NCI-H748 treated with DMSO at 0.1 percent for 48 hours (cell line): Measurements from ENCODE around the gene SAXO1.
"Not testable (repeated sequence)": the region's sequence is repeated elsewhere in the genome, so short reads cannot be mapped to it uniquely, and the experiment has no call there.

Experiments
- DNase-seq: peaks from one replicate; lab custom pipeline; 2025; lab: John Stamatoyannopoulos, UW

The SAXO1 gene

DNA sequence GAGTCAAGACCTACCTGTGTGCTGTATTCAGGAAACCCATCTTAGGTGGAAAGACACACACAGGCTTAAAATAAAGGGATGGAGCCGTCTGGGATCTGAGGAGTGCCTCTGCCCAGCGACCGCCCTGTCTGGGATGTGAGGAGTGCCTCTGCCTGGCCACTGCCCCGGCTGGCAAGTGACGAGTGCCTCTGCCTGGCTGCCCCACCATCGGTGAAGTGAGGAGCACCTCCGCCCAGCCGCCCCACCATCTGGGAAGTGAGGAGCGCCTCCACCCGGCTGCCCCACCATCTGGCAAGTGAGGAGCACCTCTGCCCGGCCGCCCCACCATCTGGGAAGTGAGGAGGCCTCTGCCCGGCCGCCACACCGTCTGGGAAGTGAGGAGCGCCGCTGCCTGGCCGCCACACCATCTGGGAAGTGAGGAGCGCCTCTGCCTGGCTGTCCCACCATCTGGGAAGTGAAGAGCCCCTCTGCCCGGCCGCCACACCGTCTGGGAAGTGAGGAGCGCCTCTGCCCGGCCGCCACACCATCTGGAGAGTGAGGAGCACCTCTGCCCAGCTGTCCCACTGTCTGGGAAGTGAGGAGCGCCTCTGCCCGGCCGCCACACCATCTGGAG, 33.7 kb downstream of the SAXO1 start:
- no peak for DNase-seq

DNA sequence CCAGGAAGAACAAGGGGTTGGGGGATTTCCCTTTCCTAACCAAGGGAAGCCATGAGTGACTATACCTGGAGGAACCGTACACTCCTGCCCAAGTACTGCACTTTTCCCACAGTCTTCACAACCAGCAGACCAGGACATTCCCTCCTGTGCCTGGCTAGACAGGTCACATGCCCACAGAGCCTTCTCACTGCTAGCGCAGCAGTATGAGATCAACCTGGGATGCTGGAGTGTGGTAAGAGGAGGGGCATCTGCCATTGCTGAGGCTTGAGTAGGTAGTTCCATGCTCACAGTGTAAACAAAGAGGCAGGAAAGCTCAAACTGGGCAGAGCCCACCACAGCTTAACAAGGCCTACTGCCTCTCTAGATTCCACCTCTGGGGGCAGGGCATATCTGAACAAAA, 35.9 kb downstream of the SAXO1 start:
- DNase-seq, result no peak

DNA sequence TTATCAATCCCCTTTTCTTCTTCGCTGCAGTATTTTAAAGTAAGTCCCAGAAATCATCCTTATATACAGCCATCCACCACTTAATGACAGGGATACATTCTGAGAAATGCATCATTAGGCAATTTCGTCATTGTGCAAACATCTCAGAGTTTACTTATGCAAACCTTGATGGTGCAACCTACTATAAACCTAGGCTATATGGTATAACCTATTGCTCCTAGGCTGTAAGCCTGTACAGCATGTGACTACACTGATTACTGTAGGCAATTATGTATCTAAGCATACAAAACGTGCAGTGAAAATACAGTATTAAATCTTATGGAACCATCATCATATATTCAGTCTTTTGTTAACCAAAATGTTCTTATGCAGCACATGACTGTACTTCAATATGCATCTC, 36.8 kb downstream of the SAXO1 start:
- DNase-seq, result no peak

DNA sequence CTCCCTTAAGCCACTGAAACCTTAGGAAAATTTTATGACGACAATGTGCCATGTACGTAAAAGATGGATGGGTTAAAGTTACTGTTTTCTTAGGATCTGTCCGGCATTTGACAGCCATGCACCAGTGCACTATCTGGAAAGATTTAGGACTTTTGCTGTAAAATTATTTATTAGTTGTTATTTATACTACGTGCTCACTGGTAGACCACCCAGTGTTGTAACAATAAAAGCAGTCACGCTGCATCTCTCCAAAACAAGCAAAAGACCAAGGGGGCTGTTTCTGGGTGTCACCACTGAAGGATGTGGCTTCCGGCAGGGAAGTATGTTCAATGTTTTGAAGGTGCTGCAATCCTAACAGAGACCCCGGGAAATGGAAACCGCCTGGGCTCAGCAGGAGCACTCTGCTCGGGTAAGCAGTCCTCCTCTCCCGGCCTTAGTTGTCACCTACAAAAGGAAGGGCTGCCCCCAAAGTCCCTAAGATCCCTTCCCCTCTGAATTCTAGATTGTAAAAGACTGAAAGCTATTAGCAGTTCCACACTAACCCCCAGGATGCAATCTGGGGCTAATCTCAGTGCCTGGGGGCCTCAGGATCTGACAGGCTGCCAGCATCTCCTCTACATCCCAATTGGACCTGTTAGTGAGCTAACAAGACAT, 38.6 kb downstream of the SAXO1 start:
- no peak for DNase-seq

DNA sequence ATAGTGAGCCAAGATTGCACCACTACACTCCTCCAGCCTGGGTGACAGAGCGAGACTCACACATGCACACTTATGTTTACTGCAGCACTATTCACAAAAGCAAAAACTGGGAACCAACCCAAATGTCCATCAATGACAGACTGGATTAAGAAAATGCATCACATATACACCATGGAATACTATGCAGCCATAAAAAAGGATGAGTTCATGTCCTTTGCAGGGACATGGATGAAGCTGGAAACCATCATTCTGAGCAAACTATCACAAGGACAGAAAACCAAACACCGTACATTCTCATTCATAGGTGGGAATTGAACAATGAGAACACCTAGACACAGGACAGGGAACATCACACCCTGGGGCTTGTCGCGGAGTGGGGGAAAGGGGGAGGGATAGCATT, 41.8 kb downstream of the SAXO1 start:
- DNase-seq, result not testable (repeated sequence)

DNA sequence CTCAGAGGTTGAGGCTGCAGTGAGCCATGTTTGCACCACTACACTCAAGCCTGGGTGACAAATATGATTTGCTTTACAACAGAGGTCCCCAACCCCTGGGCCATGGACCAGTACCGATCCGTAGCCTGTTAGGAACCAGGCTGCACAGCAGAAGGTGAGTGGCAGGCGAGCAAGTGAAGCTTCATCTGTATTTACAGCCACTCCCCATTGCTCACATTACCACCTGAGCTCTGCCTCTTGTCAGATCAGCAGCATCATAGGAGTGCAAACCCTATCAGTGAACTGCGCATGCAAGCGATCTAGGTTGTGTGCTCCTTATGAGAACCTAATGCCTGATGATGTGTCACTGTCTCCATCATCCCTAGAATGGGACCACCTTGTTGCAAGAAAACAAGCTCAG, 42.5 kb downstream of the SAXO1 start:
- DNase-seq, result no peak

DNA sequence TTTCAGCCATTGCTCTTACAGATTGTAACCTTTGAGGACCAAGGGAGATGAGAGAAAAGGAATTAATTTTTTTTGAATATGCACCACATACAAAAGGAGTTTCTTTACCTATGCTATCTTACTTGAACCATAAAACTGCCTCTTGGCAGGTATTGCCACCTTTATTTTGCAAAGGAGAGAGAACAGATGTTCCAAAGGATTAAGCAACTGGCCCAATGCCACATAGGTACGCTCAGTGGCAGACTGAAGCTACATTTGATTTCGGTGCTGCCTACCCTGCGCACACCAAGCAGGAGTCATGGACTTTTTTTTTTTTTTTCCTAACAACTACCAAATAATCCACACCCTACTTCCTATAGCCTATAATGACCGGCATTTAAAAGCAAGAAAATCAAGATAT, 43.1 kb downstream of the SAXO1 start:
- no peak for DNase-seq

DNA sequence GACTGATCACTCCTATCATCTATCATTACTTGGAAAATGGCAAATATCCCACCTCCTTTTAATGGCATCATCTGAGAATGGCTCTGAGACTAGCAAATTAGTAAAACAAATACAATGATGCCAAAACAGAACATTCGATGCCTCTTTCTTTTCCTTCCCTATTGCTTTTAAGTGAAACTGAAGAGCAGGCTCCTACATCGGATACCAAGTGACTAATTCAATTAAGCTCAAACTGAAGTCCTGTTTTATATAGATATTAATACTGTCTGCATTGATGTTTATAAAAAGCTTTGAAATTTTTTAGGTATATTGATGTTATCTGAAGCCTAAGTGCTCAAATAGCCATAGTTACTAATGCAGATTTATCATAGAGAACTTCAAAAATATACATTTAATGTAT, 43.9 kb downstream of the SAXO1 start:
- no peak for DNase-seq

DNA sequence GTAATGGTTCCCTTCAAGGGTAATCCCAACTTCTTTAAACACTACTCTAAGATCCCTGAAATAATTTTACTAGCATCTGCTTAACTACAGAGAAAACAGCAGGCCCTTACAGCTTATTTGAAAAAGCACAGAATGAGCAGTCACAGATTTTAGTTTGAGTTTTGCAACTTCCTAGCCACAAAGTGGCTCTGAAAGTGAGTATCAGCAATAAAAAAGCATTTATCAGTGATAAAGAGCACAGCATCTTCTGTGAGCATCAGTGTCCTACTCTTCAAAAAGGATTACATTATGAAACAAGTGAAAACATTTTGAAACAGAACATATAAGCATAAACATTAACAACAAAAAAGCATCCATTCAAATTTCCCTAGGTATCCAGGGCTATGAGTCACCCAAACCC, 45.0 kb downstream of the SAXO1 start:
- no peak for DNase-seq

DNA sequence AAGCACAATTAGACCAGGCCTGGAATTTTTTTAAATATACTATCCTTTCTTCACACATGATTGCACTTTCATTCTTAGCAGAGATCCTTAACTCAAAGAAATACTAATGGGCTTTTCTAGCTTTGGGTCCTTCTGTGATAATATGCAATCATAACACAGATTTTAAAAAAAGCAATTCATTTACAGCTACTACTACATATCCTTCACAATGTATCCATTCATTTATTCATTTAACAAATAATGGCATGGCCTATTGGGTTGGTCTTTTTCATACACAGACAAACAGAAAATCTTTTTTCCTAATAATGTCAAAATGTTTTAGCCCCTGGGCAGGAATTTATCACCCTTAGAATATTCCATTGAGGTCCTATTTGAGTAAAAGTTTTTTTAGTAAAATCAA, 47.0 kb downstream of the SAXO1 start:
- DNase-seq, result no peak

DNA sequence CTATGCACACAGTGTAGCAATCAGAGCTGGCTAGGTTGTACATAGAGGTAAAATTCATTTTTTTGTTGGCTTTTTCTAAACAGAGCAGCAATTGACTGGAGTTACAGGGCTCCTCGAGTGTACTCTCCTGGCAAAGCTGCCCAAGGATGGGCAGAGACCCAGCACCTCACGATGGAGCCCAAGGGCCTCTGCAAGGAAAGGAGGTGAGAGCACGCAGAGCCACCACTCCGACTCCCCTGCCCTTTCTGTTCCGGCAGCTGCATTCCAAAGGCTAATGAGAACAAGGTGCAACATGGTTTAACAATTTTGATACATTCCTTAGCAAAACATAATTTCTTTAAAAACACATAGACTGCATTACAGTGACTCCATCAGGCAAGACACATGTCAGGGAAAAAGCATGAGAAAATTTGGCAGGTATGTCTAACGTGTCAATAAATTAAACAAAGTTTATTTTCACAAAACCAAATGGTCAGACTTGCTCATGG, 47.5 kb downstream of the SAXO1 start:
- DNase-seq, result no peak

DNA sequence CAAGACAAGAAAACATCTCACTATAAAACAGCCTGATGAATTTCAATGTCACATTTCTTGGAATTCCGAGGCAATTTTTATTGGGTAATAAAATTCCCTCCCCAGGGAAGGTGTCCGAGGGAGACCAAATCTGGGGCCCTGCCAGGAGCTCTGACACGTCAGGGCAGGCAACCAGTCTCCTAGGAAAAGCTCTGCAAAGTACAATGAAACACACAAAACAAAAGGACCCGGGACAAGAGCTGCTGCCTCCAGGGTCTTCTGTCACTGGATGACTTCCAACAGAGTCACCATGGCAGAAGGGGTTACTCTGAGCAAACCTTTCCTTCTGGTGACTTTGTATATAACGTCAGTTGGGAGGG, 50.8 kb downstream of the SAXO1 start:
- no peak for DNase-seq

DNA sequence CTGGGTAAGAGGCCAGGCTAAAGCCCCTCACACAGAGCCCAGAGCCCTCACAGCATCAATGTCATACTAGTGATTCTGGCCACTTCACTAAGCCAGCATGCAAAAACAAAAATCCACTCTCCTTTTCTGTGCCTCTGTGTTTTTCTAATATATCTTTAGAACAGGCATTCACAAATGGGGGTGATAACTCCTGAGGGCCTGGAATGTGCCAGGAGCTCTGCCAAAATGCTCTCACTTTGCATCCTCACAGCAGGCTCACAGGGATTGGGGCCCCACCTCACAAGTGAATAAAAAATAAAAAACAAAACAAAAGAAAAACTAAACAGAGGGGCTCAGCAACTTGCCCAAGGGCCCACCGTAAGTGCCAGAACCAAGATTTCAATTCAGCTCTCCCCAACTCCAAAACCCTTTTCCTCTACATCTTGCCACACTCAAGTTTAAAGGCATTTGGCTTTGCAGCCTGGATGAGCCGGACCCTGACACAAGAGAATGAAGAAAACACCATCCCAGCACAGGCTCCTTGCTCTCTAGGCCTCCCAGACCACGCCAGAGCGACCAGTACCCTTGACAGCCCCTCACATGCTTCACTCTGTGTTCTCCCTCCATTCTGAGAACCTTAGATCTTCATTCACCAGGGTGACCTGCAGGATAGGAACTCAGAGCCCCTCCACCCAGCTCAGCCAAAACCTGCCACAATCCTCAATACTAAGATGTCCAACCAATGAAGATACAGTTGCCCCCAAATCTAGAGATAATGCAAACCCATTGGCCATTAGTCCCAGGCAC, 51.3 kb downstream of the SAXO1 start:
- no peak for DNase-seq

DNA sequence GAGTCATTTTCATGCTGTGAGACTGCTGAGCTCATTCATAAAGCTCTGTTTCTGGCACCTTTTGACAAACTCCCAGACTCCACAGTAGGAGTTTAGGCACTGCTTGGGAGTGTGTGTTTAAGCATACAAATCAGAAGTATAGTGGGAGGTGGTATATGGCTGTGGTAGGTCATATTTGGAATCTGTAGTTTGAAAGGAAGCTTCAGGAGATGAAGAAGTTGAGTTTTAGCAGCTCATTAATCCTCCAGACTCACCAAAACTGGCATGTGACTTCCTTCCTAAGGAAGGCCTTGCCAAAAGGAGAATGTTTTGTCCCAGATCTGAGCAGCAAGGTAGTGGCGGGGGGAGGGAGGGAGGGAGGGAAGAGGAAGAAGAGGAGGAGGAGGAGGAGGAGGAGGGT, 52.8 kb downstream of the SAXO1 start:
- DNase-seq, result no peak

DNA sequence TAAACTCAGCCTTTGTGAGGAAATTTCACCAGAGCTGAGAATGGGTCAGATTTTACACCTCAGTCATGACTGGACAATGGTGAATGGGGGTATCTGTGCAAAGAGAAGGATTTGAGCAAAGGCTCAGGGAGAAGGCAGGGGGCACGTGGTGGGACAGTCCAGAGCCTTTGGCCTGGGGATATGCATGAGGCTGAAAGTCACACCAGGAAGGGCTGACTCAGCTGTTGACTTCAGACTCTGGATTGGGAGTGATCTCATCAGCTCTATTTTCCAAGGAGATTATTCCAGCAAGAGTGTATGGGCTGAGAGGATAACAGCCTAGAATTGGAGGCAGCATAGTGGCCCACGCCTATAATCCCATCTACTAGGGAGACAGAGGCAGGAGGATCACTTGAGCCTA, 53.6 kb downstream of the SAXO1 start:
- no peak for DNase-seq

DNA sequence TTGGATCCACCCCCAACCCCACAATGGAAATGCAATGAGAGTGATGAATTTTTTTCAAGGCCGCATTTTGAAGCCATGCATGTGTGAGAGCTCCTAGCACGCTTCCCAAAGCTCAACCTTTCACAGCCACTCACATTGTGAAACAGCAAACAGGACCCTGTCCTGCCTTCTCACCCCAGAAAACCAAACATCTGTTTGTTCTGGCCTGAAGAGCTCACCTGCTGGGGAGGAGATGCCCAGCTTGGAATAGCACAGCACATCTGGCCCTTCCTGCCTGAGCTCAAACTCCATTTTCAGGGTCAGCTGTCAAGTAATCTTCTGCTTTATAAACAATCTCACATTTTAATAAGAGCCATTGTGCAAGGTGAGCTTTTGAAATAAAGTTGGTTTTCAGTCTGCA, 54.8 kb downstream of the SAXO1 start:
- no peak for DNase-seq

DNA sequence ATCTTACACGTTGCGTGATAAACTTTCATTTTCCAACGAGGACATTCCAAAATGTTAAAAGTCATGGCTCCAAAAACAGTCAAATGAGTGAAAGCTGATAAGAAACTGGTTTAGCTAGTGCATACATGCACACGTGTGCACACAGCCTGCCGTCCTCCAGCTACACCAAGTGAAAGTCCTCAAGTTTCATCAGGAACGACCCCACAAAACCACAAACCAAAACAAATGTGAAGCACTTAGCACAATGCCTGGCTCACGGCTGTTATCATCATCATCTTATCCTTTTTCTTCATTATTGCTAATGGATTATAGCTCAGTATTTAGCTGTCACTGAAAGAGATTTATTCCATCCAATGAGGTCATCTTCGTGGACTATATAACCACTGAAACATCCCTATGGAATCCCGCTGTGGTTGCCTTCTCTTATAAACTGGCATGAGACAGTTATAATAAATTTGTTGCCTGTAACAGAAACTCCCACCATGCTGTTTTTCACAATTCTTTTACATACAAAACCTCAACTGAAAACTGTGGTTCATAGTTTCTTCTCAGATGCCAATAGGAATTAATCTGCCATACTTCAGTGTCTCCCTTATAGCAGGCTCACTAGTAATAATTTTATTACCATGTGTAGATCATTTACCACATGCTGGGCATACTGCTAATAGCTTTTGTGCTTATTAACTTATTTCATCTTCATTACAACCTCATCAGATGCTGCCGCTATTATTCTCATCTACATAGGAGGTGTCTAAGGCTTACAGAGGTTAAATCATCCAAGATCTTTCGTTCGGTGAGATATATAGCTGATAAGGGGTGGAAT, 56.1 kb downstream of the SAXO1 start:
- no peak for DNase-seq

DNA sequence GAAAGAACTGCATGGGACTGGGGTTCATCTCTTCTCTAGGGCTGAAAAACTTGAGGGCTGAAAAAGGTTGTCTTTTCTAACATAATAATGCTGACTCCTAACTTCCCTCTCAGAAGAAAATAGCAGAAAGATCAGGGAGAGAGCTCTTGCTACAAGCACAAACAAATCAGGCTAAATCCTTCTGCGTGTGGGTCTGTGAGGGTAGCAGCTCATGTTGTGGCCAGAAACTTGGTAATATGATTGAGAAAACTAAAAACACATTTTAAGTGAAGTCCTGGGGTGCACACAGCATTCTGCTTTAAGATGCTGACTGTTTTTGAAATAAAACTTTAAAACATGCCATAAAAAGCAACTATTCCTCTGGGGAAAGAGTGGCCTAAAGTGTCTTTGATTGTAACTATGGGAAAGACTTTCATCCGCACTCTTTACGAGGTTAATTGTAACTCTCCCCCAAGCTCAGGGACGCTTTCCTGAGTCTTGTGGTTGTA, 56.7 kb downstream of the SAXO1 start:
- DNase-seq, result no peak

DNA sequence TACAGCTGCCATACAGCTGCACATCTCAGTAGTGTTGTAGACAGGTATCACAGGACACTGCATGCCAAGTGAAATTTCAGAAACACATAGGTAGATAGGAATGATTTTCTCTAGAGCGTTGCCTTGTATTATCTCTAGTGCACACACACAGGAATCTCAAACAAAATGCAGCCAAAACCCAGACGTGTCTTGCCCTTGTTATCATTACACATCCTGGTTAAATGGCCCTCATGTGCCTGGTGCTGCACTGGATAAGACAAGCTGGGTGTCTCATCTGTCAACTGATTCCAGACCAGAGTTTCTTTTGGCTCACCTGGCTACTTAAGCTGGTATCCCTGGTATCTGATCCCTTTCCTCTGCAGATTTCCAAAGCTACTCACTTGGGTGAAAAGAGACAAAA, 59.7 kb downstream of the SAXO1 start:
- no peak for DNase-seq

DNA sequence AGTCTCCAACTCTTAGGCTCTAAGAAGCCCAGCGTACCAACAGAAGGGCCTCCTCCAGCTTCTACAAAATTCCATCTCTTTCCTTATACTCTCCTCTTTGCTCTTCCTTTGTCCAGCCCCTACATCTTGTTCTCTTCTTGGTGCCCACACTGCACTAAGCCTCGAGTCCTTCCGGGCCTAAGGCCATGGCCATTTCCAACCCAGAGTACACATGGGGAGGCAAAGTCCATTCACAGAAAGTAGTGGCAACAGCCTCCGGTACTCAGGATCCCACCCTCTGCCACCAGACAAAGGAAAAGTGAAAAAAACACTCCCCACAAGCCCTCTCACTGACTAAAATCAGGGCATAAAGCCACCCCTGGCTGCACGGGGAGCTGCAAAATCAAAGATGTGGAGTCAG, 60.3 kb downstream of the SAXO1 start:
- no peak for DNase-seq

DNA sequence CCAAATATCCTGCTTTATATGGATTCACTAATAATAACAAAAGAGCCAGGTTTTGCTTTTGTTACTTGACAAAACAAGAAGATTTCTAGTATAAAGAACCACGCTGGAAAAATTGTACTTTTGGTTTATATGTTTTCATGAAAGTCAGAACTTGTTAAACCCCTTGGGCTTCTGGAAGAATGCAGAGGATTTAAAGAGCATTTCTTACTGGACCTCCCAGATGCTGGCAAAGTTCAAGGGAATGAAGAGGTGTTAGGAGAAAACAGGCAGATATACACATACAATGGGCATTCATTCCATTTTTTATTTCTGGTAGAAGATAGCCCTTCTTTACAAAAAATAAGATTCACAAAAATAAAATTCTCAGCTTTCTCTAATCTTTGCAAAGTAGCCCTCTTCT, 61.1 kb downstream of the SAXO1 start:
- no peak for DNase-seq

DNA sequence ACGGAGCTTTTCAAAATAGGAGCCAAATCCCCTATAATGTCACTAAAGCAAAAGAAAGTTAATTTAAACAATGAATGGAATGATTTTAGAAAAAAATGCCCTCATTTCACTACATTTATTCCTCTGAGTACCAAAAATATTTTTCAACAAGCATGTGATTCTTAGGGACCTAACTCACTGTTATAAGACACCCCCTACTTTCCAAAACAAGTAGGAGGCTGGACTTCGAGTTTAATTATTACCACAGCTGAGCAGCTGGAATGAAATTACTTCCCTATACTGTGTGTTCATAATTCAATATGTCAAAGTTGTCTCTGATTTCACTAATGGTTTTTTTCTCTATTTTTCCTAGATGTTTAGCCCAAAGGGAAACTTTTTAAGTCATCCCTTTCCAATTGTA, 61.6 kb downstream of the SAXO1 start:
- DNase-seq, result no peak
